GM18951 (cell line): ENCODE measurements around the gene NUDCD3.
"Not testable (repeated sequence)": the region's sequence is repeated elsewhere in the genome, so short reads cannot be mapped to it uniquely, and the experiment has no call there.

Experiments used
- POLR2A ChIP-seq: IDR thresholded peaks from 4 replicates; pipeline ENCODE4 v1.6.1; 2011; ENCODE audit warnings: mild to moderate bottlenecking; ENCODE audit not compliant: insufficient read length, insufficient read depth; ENCODE audit errors: extremely low read depth
- in situ Hi-C: fragments of 300-500 bp; cut with MboI; formaldehyde crosslinking; loops from one replicate; pipeline ENCODE4 v1.12.0; 2022; ENCODE audit warnings: low sequenced_read_pairs, mixed read lengths, inconsistent platforms; ENCODE audit not compliant: unreplicated experiment

The NUDCD3 gene

DNA sequence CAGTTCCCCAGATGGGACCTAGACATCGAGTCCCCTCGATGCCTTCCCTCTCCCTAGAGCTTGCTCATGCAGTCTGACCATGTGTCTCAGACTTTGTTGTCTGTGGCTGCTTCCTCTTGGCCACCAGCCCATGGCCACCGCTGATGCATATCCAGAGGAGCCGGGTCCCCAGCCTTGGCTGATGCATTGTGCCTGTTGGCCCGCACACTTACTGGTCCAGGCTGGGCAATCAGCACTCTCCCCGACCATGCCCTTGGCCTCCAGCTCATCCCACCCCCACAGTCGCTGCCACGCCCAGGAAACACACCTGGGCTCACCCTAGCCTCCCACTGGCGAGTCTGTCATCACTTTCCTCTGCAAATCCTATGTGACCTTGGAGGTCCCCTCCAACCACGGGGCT, 40.5 kb upstream of the NUDCD3 start:
- no peak for TF ChIP-seq POLR2A
- in situ Hi-C loops: no loop called here

DNA sequence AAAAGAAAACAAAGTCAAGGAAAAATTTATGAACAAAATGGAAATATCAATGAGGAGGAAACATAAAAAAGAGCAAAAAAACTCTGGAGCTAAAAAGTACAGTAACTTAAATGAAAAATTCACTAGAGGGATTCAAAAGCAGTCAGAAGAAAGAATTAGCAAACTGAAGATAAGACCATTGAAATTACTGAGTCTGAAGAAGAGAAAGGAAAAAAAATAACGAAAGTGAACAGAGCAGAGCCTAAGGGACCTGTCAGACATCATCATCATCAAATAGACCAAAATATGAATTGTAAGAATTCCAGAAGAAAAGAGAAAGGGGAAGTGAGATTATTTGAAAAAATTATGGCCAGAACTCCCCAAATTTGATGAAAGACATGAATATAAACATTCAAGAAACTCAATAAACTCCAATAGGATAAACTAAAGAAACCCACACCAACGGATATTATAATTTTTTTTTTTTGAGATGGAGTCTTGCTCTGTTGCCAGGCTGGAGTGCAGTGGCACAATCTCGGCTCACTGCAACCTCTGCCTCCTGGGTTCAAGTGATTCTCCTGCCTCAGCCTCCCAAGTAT, 34.4 kb upstream of the NUDCD3 start:
- in situ Hi-C loops: no loop called here
- no peak for TF ChIP-seq POLR2A

GRCh38 chr7:44522315-44522714, 31.9 kb upstream of the NUDCD3 start:
- in situ Hi-C loops: no loop called here
- TF ChIP-seq POLR2A: no peak

DNA sequence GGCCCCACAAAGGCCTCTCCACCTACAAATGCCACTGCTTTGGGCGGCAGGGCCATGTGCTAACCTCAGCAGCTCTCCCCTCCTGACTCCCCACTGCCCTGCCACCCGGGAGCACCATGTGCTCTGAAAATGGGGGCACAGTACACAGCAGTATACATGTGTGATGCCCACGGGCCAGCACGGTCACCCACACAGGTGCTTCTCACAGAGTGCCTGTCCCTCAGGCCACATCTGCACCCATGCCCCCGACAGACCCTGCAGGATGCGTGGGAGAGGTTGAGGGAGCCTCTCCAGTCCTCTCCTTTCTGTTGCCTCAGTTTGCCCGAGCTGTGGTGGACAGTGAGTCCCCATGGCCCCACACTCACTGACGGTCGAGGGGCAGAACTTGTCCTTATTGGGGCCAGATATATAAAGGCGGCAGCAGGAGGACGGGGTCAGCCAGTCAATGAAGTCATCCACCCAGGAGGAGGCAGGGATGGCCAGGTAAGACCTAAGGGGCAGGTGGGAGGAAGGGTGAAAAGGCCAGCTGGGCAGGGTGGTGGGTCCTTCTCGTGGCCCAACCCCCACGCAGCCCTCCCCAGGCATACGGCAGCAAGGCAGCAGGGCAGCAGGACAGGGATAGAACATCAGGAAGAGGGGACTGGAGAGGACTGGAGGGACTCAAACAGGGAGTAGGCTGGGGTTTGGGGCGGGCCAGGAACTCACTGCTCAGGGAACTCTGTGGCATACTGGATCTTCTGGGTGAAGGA, 31.1 kb upstream of the NUDCD3 start:
- TF ChIP-seq POLR2A: no peak
- in situ Hi-C loops: no loop called here

DNA sequence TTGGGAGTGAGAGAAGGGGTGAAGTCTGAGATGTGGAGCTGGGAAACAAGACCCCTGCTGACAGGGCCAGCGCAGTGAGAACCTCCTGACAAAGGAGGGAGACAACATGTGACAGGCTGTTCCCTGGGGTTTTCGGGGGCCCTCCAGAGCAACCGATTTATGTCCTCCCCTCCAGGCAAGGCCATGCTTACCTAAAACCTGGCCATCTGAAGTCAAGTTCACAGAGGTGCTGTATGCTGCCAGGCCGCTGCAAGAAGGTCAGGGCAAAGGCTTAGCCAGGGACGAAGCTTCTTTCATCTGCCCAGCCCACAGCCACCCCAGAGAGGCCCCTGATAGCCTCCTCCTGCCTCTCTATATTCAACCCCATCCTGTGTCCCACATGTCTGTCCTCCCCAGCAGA, 30.1 kb upstream of the NUDCD3 start:
- in situ Hi-C loops: no loop called here
- no peak for TF ChIP-seq POLR2A

- in situ Hi-C loops: no loop called here
- TF ChIP-seq POLR2A: no peak
These were observed 29.1 kb upstream of the NUDCD3 start for GRCh38 chr7:44519546-44519945.

DNA sequence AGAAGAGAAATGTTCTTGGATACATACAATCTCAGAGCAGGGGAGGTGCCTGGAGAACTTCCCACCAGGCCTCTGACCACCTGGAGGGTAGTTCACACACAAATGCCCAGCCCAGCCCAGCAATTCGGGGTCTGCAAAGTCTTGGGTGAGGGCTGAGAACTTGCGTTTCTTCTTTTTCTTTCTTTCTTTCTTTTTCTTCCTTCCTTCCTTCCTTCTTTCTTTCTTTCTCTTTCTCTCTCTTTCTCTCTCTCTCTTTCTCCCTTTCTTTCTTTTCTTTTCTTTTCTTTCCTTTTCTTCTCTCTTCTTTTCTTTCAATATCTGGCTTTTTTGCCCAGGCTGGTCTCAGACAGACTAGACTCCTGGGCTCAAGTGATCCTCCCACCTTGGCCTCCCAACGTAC, 28.3 kb upstream of the NUDCD3 start:
- no peak for TF ChIP-seq POLR2A
- in situ Hi-C loops: no loop called here

- in situ Hi-C loops: no loop called here
- no peak for TF ChIP-seq POLR2A
These were observed 26.7 kb upstream of the NUDCD3 start for GRCh38 chr7:44517175-44517574.

- in situ Hi-C loops: no loop called here
- TF ChIP-seq POLR2A: no peak
These were observed 25.3 kb upstream of the NUDCD3 start for GRCh38 chr7:44515590-44516268.

DNA sequence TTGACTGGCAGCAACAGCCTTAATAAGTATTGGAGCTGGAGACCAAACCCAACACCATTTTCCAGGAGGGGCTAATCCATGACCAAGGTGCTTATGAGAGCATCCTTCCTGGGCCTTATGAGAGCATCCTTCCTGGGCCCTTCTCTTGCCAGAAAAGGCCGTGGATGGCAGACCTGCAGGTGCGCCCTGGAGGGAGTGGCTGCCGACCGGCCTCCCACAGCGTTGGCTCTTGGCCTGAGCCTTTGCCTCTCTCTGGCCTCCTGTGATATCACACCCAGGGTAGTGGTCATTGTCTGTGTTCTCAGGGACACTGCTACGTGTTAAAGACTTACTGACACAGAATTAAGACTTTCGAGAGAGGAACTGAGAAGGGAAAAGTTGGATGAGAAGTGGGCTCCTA, 22.3 kb upstream of the NUDCD3 start:
- TF ChIP-seq POLR2A: no peak
- in situ Hi-C loops: no loop called here

DNA sequence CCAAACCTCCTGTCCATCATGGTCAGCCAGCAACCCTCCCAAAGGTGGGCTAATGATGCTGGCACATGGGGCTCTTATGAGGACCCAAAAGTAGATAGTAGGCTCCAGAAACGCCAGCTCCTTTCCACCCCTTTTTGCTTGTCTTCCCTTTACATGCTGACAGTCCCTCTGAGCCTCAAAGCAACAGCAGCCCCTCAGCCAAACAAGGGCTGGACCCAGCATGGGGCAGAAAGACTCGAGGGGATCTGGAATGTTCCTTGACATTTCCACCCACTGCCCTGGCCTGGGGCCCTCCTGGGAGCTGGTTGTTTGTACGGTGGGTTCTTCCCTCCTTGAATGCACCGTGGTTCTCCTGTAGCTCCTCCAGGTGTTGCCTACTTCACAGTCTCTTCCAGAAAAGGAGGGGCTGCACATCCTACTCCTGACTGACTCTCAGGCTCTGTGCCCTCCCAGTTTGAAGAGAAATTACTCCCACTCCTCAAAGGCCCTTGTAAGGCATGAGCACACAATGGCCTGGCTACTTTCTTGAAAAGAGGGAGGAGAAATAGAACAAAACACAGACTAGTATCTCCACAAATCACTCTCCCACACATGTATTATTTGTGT, 21.5 kb upstream of the NUDCD3 start:
- in situ Hi-C loops: no loop called here
- TF ChIP-seq POLR2A: no peak

GRCh38 chr7:44511236-44511635, 20.8 kb upstream of the NUDCD3 start:
- no peak for TF ChIP-seq POLR2A
- in situ Hi-C loops: no loop called here

GRCh38 chr7:44508328-44509030, 18.0 kb upstream of the NUDCD3 start:
- in situ Hi-C loops: no loop called here
- TF ChIP-seq POLR2A: no peak

- in situ Hi-C loops: not testable (repeated sequence)
These were observed 16.3 kb upstream of the NUDCD3 start for GRCh38 chr7:44506592-44507288.
